ENCODE data around the gene RETREG1. TPM values are rescaled to one million over a fixed set of nuclear protein-coding genes. Genes with fewer than 3 reads are reported as not detected.
A peak's percentile ranks its signal among the peaks of the same experiment; 100 is the strongest.
"Not testable (repeated sequence)": the region's sequence is repeated elsewhere in the genome, so short reads cannot be mapped to it uniquely, and the experiment has no call there.

Gene RETREG1
- total and polyA plus RNA-seq, 7 experiments from 2014 or later, result 37.4 to 130 (median 48.6) TPM

GRCh38 chr5:16610896-16611295 lies 5.9 kb downstream of the RETREG1 start:
- H3K9me3 Mint-ChIP-seq, result peaks cover 0 to 10% (median 0%) of the 10 kb centered on the region in 11 donors
- H3K4me1 ChIP-seq (ENCODE audit: control insufficient read depth in 2 of 2, insufficient read depth in 2 of 2, low read length in 2 of 2), result peaks cover under 1 to 39% of the 10 kb centered on the region in 2 donors
- H3K4me3 ChIP-seq (ENCODE audit: low read length); H3K27me3 ChIP-seq (ENCODE audit: control insufficient read depth in 2 of 2, insufficient read depth in 2 of 2, low read length in 2 of 2); ATAC-seq; H3K27ac ChIP-seq (ENCODE audit: low read depth, low read length); H3K9me3 ChIP-seq (ENCODE audit: control insufficient read depth in 2 of 3, low read length in 3 of 3); CTCF ChIA-PET; DNase-seq; H3K27me3 Mint-ChIP-seq: not testable (repeated sequence)
- H3K4me1 Mint-ChIP-seq, result peaks cover 42 to 87% (median 81%) of the 10 kb centered on the region in 7 donors
- H3K36me3 ChIP-seq (ENCODE audit: control insufficient read depth in 2 of 3, insufficient read depth in 3 of 3, low read length in 3 of 3), result peaks cover 0 to 12% (median 0%) of the 10 kb centered on the region in 3 experiments
- POLR2A ChIA-PET, result interaction anchor here (1.2 to 1.5 kb wide), 2 partner anchors 21 to 52 kb away, joined by 3 to 4 read pairs; no protein-coding TSS in a partner anchor
- peak overlapping the region in 5 of 9 donors; percentile 11 to 78 (median 65) for H3K27ac Mint-ChIP-seq
- H3K4me3 Mint-ChIP-seq, result peak overlapping the region in 6 of 10 donors; percentile 30 to 91 (median 76)
- intact Hi-C loops (cut with micrococcal nuclease), result loop anchor here in 1 of 2 donors (10.0 kb wide), 1 partner anchor 1946 kb away; the partner anchor contains the start of gene OTULIN
- H3K36me3 Mint-ChIP-seq, result peaks cover 3 to 50% (median 43%) of the 10 kb centered on the region in 5 donors

- H3K27me3 ChIP-seq (ENCODE audit: control insufficient read depth in 2 of 2, insufficient read depth in 2 of 2, low read length in 2 of 2), result no peaks in the 10 kb centered on the region
- H3K27ac ChIP-seq (ENCODE audit: low read depth, low read length), result no peak overlapping the region
- CTCF ChIA-PET, result no interaction called here
- Mint-ChIP-seq H3K27ac (peak overlapping the region in 4 of 9 donors; percentile 6 to 78 (median 14)), H3K27me3 (no peaks in the 10 kb centered on the region), H3K4me1 (peaks cover 41 to 96% (median 91%) of the 10 kb centered on the region in 7 donors), H3K36me3 (peaks cover 3 to 53% (median 47%) of the 10 kb centered on the region in 5 donors), H3K9me3 (peaks cover 0 to 10% (median 0%) of the 10 kb centered on the region in 11 donors), H3K4me3 (peak overlapping the region in 4 of 10 donors; percentile 5 to 77 (median 59))
- H3K9me3 ChIP-seq (ENCODE audit: control insufficient read depth in 2 of 3, low read length in 3 of 3), result no peaks in the 10 kb centered on the region
- no peak overlapping the region for H3K4me3 ChIP-seq (ENCODE audit: low read length)
- peaks cover 0 to 38% of the 10 kb centered on the region in 2 donors for H3K4me1 ChIP-seq (ENCODE audit: control insufficient read depth in 2 of 2, insufficient read depth in 2 of 2, low read length in 2 of 2)
- ATAC-seq, result no peak
- DNase-seq, result no peak
- intact Hi-C loops (cut with micrococcal nuclease), result no loop called here
- POLR2A ChIA-PET, result interaction anchor here (2.2 kb wide), 1 partner anchor 8 kb away, joined by 8 read pairs; the partner anchor contains the start of gene RETREG1
- H3K36me3 ChIP-seq (ENCODE audit: control insufficient read depth in 2 of 3, insufficient read depth in 3 of 3, low read length in 3 of 3), result peaks cover 0 to 19% (median 0%) of the 10 kb centered on the region in 3 experiments
These were observed 7.4 kb downstream of the RETREG1 start for GRCh38 chr5:16609412-16609811.

GRCh38 chr5:16606628-16607027 lies 10.2 kb downstream of the RETREG1 start:
- Mint-ChIP-seq H3K27ac (peak overlapping the region in 5 of 9 donors; percentile 55 to 74 (median 67)), H3K4me1 (peaks cover 27 to 96% (median 93%) of the 10 kb centered on the region in 7 donors), H3K27me3 (no peaks in the 10 kb centered on the region), H3K36me3 (peaks cover 12 to 62% (median 52%) of the 10 kb centered on the region in 5 donors), H3K9me3 (peaks cover 0 to 10% (median 0%) of the 10 kb centered on the region in 11 donors), H3K4me3 (peak overlapping the region in 3 of 10 donors; percentile 2 to 51 (median 19))
- no peak for ATAC-seq
- ChIA-PET POLR2A (no interaction called here), CTCF (no interaction called here)
- H3K27me3 ChIP-seq (ENCODE audit: control insufficient read depth in 2 of 2, insufficient read depth in 2 of 2, low read length in 2 of 2), result no peaks in the 10 kb centered on the region
- peaks cover 0 to 27% of the 10 kb centered on the region in 2 donors for H3K4me1 ChIP-seq (ENCODE audit: control insufficient read depth in 2 of 2, insufficient read depth in 2 of 2, low read length in 2 of 2)
- peaks cover 0 to 28% (median 0%) of the 10 kb centered on the region in 3 experiments for H3K36me3 ChIP-seq (ENCODE audit: control insufficient read depth in 2 of 3, insufficient read depth in 3 of 3, low read length in 3 of 3)
- intact Hi-C loops (cut with micrococcal nuclease), result no loop called here
- DNase-seq, result no peak
- no peaks in the 10 kb centered on the region for H3K9me3 ChIP-seq (ENCODE audit: control insufficient read depth in 2 of 3, low read length in 3 of 3)
- no peak overlapping the region for H3K27ac ChIP-seq (ENCODE audit: low read depth, low read length)
- no peak overlapping the region for H3K4me3 ChIP-seq (ENCODE audit: low read length)

- Histone ChIP-seq H3K27ac (ENCODE audit: low read depth, low read length) (no peak overlapping the region), H3K4me1 (ENCODE audit: control insufficient read depth in 2 of 2, insufficient read depth in 2 of 2, low read length in 2 of 2) (peaks cover 0 to 7% of the 10 kb centered on the region in 2 donors), H3K4me3 (ENCODE audit: low read length) (no peak overlapping the region), H3K9me3 (ENCODE audit: control insufficient read depth in 2 of 3, low read length in 3 of 3) (no peaks in the 10 kb centered on the region), H3K27me3 (ENCODE audit: control insufficient read depth in 2 of 2, insufficient read depth in 2 of 2, low read length in 2 of 2) (no peaks in the 10 kb centered on the region), H3K36me3 (ENCODE audit: control insufficient read depth in 2 of 3, insufficient read depth in 3 of 3, low read length in 3 of 3) (peaks cover 0 to 38% (median 0%) of the 10 kb centered on the region in 3 experiments)
- Mint-ChIP-seq H3K36me3 (peaks cover 15 to 65% (median 57%) of the 10 kb centered on the region in 5 donors), H3K9me3 (peaks cover 0 to 3% (median 0%) of the 10 kb centered on the region in 11 donors), H3K27me3 (no peaks in the 10 kb centered on the region), H3K4me3 (peak overlapping the region in 1 of 10 donors; percentile 40), H3K27ac (peak overlapping the region in 2 of 9 donors; percentile 41 to 69), H3K4me1 (peaks cover 25 to 92% (median 82%) of the 10 kb centered on the region in 7 donors)
- no peak for DNase-seq
- ChIA-PET POLR2A (no interaction called here), CTCF (no interaction called here)
- intact Hi-C loops (cut with micrococcal nuclease), result no loop called here
- no peak for ATAC-seq
These were observed 13.1 kb downstream of the RETREG1 start for GRCh38 chr5:16603701-16604100.

GRCh38 chr5:16603295-16603694 lies 13.5 kb downstream of the RETREG1 start:
- intact Hi-C loops (cut with micrococcal nuclease), result no loop called here
- CTCF ChIA-PET, result no interaction called here
- Mint-ChIP-seq H3K27me3 (no peaks in the 10 kb centered on the region), H3K36me3 (peaks cover 18 to 67% (median 57%) of the 10 kb centered on the region in 5 donors), H3K4me3 (peak overlapping the region in 3 of 10 donors; percentile 27 to 40 (median 39)), H3K9me3 (peaks cover 0 to 3% (median 0%) of the 10 kb centered on the region in 11 donors), H3K27ac (peak overlapping the region in 3 of 9 donors; percentile 48 to 56 (median 54)), H3K4me1 (peaks cover 25 to 92% (median 82%) of the 10 kb centered on the region in 7 donors)
- Histone ChIP-seq H3K4me3 (ENCODE audit: low read length) (no peak overlapping the region), H3K27ac (ENCODE audit: low read depth, low read length) (no peak overlapping the region), H3K9me3 (ENCODE audit: control insufficient read depth in 2 of 3, low read length in 3 of 3) (no peaks in the 10 kb centered on the region), H3K36me3 (ENCODE audit: control insufficient read depth in 2 of 3, insufficient read depth in 3 of 3, low read length in 3 of 3) (peaks cover 0 to 42% (median 0%) of the 10 kb centered on the region in 3 experiments), H3K4me1 (ENCODE audit: control insufficient read depth in 2 of 2, insufficient read depth in 2 of 2, low read length in 2 of 2) (peaks cover 0 to 7% of the 10 kb centered on the region in 2 donors), H3K27me3 (ENCODE audit: control insufficient read depth in 2 of 2, insufficient read depth in 2 of 2, low read length in 2 of 2) (no peaks in the 10 kb centered on the region)
- no peak for DNase-seq
- ATAC-seq, result no peak
- POLR2A ChIA-PET, result no interaction called here

GRCh38 chr5:16602182-16602581 lies 14.6 kb downstream of the RETREG1 start:
- Mint-ChIP-seq H3K27me3 (no peaks in the 10 kb centered on the region), H3K4me3 (peak overlapping the region in 3 of 10 donors; percentile 3 to 43 (median 31)), H3K4me1 (peaks cover 35 to 96% (median 89%) of the 10 kb centered on the region in 7 donors), H3K9me3 (peaks cover 0 to 3% (median 0%) of the 10 kb centered on the region in 11 donors), H3K27ac (peak overlapping the region in 5 of 9 donors; percentile 1 to 58 (median 44)), H3K36me3 (peaks cover 22 to 69% (median 56%) of the 10 kb centered on the region in 5 donors)
- no peak overlapping the region for H3K4me3 ChIP-seq (ENCODE audit: low read length)
- intact Hi-C loops (cut with micrococcal nuclease), result no loop called here
- ChIA-PET CTCF (no interaction called here), POLR2A (no interaction called here)
- no peaks in the 10 kb centered on the region for H3K27me3 ChIP-seq (ENCODE audit: control insufficient read depth in 2 of 2, insufficient read depth in 2 of 2, low read length in 2 of 2)
- no peak for DNase-seq
- no peak for ATAC-seq
- H3K4me1 ChIP-seq (ENCODE audit: control insufficient read depth in 2 of 2, insufficient read depth in 2 of 2, low read length in 2 of 2), result peaks cover 0 to 15% of the 10 kb centered on the region in 2 donors
- H3K36me3 ChIP-seq (ENCODE audit: control insufficient read depth in 2 of 3, insufficient read depth in 3 of 3, low read length in 3 of 3), result peaks cover 0 to 47% (median 0%) of the 10 kb centered on the region in 3 experiments
- no peaks in the 10 kb centered on the region for H3K9me3 ChIP-seq (ENCODE audit: control insufficient read depth in 2 of 3, low read length in 3 of 3)
- no peak overlapping the region for H3K27ac ChIP-seq (ENCODE audit: low read depth, low read length)
